GM19467 (cell line): Measurements from ENCODE around the gene NLGN1.

ENCODE experiments used
- ATAC-seq: cut with Tn5 transposase; IDR thresholded peaks from one replicate; pipeline ENCODE4 v1.9.1; 2021; ENCODE audit warnings: mild to moderate bottlenecking, moderate library complexity; ENCODE audit not compliant: unreplicated experiment

The NLGN1 gene

GRCh38 chr3:174315225-174315624 is 917.7 kb downstream of the NLGN1 start:
- no peak for ATAC-seq

- no peak for ATAC-seq
Measured at GRCh38 chr3:174317005-174317404, 919.5 kb downstream of the NLGN1 start.

DNA sequence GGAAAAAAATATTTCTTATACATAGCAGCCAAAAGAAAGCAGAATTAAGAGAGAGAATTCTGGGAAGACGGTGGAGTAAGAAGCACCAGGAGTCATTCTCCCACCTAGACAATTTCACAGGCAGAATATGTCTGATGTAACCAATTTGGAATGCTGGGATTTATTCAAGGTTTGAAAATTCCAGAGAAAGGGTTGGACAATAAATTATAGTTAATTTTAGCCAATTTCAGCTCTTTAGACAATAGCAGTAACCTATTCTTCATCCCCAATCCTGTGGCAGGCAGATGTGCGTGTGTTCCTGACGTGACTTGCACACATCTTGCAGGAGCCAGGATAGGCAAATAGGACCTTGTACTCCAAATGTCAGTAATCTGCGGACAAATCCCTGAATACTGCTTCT is 920.6 kb downstream of the NLGN1 start:
- ATAC-seq = no peak

- ATAC-seq = no peak
Measured at GRCh38 chr3:174321548-174321947, 924.0 kb downstream of the NLGN1 start.

DNA sequence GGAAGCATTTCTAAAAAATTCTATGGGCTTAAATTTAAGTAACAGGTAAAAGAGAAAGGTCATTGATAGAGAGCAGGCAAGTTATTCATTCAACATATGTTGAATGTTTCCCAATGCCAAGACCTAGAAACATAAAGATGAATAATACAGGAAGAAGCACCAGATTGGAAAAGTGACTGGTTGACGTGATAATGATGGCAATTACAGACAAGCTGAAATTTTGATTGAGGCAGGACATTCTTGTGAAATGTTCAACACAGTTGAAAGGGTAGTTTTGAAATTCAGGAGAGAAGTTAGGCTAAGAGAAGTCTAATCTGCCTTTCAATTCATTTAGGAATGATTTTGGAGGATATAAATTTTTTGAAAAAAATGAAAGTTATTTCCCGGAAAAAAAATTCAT is 925.2 kb downstream of the NLGN1 start:
- no peak for ATAC-seq

- ATAC-seq = no peak
Measured at GRCh38 chr3:174325171-174325570, 927.6 kb downstream of the NLGN1 start.

DNA sequence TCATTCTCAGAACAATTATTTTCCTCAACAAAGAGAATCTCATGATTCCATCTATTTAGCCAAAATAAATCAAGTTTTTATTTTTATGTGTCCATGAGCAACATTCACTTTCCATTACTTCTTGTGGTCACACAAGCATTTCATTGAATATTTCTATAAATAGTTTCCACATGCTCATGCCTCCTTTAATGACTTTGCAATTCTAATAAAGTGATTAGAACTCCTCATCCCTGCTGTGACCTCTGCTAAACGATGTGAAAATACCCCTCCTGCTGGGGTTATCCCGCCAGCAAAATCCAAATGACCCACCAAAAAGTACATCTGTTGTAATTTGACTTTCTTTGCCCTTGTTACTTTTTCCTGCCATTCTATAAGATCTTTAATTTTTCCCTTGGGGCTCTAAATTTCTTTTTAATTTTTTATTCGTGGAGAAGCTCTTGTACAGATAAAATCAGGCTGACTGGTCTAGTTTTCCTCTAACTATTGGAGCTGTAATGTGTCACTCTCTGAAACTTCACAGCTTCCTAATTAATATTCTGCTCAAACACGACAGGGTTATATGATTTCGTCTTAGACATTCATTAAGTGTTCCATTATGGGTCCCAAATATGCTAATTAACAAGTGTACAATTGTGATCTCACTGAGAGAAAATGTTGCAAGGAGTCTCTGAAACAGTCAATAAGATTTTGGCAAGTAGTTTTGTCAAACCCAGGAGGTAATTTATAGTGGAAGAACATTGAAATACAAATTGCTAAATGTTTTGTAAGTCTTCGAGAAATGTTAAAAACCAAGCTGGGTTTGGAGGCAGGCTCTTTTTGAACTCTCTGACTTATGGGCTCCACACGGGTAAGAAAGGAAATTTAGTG is 928.5 kb downstream of the NLGN1 start:
- no peak for ATAC-seq

GRCh38 chr3:174329321-174329720 is 931.8 kb downstream of the NLGN1 start:
- ATAC-seq = no peak

GRCh38 chr3:174330303-174330702 is 932.8 kb downstream of the NLGN1 start:
- no peak for ATAC-seq

DNA sequence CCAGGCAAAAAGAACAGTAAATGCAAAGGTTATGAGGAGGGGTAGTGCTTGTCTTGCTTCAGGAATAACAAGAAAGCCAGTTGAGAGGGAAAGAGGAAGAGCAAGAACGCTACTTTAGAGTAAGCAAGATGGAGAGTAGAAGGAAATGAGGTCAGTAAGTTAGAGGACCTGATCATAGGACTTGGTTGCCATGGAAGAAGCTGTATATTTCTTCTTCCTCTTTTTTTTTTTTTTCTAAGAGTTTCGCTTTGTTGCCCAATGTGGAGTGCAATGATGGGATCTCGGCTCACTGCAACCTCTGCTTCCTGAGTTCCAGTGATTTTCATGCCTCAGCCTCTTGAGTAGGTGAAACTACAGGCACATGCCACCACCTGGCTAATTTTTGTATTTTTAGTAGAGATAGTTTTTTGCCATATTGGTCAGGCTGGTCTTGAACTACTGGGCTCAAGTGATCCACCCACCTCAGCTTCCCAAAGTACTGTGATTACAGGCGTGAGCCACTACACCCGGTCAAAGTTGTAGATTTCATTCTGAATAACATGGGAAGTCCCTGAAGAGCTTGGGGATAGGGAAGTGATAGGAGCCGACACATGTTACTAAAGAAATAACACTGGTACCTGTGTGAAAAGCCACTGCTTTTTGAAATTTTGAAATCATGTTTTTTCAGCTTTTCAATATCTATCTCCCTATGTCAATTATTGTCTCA is 933.7 kb downstream of the NLGN1 start:
- no peak for ATAC-seq

DNA sequence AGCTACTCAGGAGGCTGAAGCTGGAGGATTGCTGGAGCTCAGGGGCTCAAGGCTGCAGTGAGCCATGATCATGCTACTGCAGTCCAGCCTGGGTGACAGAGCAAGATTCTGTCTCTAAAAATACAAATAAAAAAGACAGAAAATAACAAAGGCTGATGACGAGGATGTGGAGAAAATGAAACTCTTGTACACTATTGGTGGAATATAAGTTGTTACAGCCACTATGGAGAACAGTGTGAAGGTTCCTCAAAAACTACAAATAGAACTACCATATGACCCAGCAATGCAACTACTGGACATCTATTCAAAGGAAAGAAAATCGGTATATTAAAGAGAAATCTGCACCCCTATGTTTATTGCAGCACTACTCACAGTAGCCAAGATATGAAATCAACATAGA is 934.8 kb downstream of the NLGN1 start:
- ATAC-seq = no peak

GRCh38 chr3:174333640-174334039 is 936.1 kb downstream of the NLGN1 start:
- no peak for ATAC-seq

- ATAC-seq = no peak
Measured at GRCh38 chr3:174334111-174334510, 936.6 kb downstream of the NLGN1 start.

DNA sequence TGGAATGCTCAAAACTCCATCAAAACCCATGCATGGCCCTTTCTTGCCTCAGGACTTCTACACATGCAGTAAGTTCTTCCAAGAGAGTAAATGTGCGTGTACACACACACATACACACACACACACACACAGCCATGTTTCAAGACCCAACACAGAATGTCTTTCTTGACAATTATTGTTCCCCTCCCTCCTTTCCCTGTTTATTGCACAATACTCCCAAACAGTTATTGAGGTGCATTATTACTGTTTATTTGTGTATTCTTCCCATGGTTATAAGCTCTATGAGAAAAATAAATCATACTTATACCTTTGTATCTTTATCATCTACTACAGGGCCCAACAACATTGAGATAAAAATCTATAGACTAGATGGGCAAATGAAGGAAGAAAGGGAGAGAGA is 937.8 kb downstream of the NLGN1 start:
- no peak for ATAC-seq

DNA sequence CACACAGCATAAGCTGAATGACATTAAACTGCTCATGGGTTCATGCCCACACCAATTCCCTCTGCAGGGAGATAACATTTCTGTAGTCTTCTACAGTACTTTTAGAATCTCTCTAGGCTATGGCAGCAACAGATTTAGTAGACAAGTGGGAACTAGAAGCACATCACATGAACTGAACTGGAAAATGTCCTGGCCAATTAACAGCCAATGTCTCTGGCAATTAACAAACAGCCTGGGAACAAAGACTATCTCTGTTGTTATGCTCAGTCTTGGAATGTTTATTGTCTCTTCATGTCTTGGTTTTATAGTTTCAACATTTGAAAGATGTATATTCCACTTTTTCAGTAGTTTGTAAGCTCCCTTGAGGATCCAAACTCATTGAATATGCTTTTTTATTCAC is 938.4 kb downstream of the NLGN1 start:
- no peak for ATAC-seq
